Measurements from ENCODE around the gene GET3.
"Not testable (repeated sequence)": the region's sequence is repeated elsewhere in the genome, so short reads cannot be mapped to it uniquely, and the experiment has no call there.

Gene GET3

DNA sequence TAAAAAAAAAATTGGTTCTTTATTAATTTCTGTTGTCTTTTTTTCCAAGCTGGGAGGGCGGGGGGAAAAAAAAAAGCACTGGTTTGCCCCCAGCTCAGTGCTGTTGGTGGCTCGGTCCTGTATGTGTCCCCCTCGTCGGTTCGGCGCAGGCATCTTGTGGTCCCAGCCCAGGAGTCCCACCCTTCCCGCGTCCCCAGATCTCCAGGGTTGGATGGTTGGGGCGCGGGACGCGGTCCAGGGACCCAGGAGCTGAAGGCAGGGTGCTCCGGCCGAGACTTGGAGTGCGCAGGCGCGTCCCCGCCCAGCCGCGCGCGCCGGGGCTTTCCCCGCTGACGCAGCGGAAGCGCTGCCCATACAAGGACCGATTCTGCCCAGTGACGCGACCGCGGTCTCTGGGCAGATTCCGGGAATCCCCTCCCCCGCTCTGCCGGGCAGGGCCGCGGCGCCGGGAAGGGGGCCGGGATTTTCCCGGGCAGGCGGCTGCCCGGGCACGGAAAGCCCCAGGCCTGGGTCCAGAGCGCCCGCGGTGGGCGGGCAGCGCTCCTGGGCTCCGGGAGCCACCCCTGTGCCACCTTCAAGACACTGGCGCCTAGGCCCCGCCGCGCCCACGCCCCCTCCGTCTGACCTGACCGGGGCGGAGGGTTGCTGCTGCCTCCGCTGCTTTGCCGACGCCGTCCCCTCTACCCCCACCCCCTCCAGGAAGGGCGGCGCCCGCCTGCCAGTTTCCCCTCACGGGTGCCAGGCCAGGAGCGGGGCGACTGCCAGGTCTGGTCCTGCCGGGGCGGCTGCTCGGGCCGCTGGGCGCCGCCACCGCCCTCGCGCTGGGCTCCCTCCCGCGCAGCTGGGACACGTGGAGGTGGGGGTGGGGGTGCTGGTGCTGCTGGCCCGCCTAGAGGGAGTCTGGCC, 56.2 kb downstream of the GET3 start:
- DNase-seq, result peak; percentile 73 to 82

DNA sequence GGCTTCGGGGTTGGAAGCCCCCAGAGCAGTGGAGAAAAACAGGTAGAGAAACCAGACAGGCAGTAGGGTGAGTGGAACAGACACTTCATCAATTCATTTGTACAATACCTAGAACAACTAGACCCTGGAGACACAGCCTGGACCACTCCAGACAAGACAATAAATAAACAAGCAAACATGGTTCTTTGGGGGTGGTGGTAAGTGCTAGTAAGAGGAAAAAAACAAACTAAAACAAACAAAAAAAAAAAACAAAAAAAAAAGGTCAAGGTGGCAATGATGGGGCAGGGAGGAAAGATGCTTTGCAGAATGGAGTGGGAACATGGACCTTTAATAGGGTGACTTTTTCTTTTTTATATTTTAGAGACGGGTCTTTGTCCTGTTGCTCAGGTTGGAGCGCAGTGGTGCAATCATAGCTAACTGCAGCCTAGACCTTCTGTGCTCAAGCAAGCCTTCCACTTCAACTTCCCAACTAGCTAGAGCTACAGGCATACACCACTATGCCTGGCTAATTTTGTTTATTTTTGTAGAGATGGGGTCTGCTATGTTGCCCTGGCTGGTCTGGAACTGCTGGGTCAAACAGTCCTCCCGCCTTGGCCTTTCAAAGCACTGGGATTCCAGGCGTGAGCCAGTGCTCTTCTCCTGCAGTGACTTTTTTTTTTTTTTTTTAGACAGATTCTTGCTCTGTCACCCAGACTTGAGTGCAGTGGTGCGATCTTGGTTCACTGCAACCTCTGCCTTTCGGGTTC, 57.1 kb downstream of the GET3 start:
- no peak for DNase-seq

DNA sequence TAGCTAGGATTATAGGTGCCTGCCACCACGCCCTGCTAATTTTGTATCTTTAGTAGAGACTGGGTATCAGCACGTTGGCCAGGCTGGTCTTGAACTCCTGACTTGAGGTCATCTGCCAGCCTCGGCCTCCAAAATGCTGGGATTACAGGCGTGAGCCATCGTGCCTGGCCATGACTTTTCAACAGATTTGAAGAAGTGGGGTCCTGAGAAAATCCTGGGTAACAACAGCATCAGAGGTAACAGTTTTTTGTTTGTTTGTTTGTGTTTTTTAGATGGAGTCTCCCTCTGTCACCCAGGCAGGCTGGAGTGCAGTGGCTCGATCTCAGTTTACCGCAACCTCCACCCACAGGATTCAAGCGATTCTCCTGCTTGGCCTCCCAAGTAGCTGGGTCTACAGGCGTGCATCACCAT, 57.7 kb downstream of the GET3 start:
- no peak for DNase-seq

DNA sequence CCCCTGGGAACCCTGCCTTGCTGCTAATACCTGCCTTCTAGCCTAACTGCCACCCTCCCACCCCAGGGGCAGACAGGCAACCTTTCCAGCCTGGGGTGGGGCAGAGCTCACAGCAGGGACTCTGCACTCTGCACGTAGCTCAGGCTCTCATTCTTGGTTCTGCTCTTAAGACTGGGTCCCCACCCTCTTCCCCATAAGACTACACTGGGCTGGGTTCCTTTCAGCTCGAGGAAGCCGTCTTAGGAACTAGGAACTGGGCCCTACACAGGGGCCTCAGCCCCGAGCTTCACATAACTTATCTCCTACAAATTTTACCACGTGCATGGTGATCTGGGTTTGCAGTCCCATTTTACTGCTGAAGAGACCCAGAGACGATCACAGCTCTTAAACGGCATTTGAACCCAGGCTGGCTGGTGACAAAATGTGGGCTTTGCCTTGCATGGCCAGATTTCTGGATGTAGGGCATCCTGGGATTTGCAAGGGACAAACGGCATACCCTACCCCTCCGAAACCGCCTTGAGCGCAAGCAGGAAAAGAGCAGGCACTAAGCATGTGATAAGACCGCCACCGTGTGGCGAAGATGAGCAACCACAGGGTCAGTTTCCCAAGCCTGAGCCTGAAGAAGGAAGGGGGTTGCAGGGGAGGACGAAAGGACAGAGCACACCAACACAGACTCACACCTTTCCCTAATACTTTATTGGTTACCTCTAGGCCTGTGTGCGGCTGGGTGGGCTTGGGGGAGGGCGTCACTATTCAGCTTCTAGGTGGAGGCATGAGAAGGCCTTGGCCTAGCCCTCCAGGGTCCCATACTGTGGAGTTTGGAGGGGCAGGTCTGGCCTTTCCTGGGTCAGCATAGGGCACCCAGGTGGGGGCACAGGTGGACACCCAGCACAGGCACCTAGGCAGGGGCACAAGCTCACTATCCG, 59.1 kb downstream of the GET3 start:
- peak; percentile 86 to 89 for DNase-seq

DNA sequence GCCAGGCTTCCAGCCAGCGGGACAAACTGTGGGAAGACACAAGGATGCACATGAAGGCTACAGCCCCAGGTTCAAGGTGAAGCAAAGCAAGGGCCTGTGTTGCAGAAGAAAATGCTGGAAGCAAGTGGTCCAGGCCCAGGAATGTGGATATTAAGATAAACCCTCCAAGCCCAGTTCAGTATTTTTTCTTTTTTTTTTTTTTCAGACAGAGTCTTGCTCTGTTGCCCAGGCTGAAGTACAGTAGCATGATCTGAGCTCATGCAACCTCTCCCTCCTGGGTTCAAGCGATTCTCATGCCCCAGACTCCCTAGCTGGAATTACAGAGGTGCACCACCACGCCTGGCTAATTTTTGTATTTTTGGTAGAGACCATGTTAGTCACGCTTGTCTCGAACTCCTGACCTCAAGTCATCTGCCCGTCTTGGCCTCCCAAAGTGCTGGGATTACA, 59.9 kb downstream of the GET3 start:
- no peak for DNase-seq

DNA sequence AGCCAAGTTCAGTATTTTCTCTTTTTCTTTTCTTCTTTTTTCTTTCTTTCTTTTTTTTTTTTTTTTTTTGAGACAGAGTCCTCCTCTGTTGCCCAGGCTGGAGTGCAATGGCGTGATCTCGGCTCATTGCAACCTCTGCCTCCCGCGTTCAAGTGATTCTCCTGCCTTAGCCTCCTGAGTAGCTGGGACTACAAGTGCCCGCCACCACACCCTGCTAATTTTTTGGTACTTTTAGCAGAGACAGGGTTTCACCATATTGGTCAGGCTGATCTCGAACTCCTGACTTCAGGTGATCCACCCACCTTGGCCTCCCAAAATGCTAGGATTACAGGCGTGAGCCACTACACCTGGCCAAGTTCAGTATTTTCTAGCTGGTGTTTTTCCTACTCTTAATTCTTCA, 60.3 kb downstream of the GET3 start:
- not testable (repeated sequence) for DNase-seq

All from Kasumi-1 (cell line).